Body of pancreas (tissue), 4 donors: ENCODE measurements around the gene MOGAT2. TPM values are rescaled to one million over a fixed set of nuclear protein-coding genes. Genes with fewer than 3 reads are reported as not detected.

Source experiments
- ATAC-seq: fragments of 150-250 bp; one replicate; pipeline ENCODE4 v1.9.1; 2016
- DNase-seq, 4 donors: peaks; one replicate each; pipeline ENCODE4 v3.0.0-alpha.2; 2019
- H3K27ac ChIP-seq, 4 donors: fragments of 200-600 bp; sonication (generic); 1 replicate in 3 of 4; 2 replicates in 1 of 4; pipeline versions ENCODE4 v1.5.1 to v1.6.1; 2016 to 2019; ENCODE audit warnings: mild to moderate bottlenecking in 1 of 4, mixed read lengths in 1 of 4, moderate library complexity in 1 of 4
- H3K27me3 ChIP-seq, 2 donors: fragments of 200-600 bp; sonication (generic); one replicate each; pipeline ENCODE4 v1.6.0; 2016; ENCODE audit warnings: mild to moderate bottlenecking in 1 of 2
- H3K36me3 ChIP-seq, 2 donors: fragments of 200-600 bp; sonication (generic); replicated peaks in 1 of 2; 2 replicates each; pipeline ENCODE4 v1.5.1; 2016; ENCODE audit warnings: low read depth in 2 of 2; ENCODE audit not compliant: insufficient read depth in 1 of 2
- H3K4me1 ChIP-seq: fragments of 200-600 bp; sonication (generic); one replicate; pipeline ENCODE4 v1.6.0; 2016
- H3K4me3 ChIP-seq, 2 donors: fragments of 200-600 bp; sonication (generic); 1 replicate in 1 of 2; 2 replicates in 1 of 2; pipeline ENCODE4 v1.5.1; 2016 to 2019
- H3K9me3 ChIP-seq, 3 donors: fragments of 200-600 bp; sonication (generic); 1 replicate in 2 of 3; 2 replicates in 1 of 3; pipeline ENCODE4 v1.5.1; 2016
- CTCF ChIP-seq, 7 experiments: fragments of 450-650 bp in 4 of 7; fragments of 200-600 bp in 3 of 7; sonication (generic) in 3 of 7; IDR thresholded peaks; one replicate each; pipeline ENCODE4 v1.5.1; 2016 to 2019; ENCODE audit warnings: antibody characterized with exemption in 7 of 7
- POLR2A ChIP-seq, 3 donors: fragments of 450-650 bp; IDR thresholded peaks; one replicate each; pipeline ENCODE4 v1.6.1; 2016; ENCODE audit warnings: antibody characterized with exemption in 3 of 3, mild to moderate bottlenecking in 2 of 3
- WGBS, 2 donors: methylation state at CpG; one replicate each; pipeline ENCODE4 v1.1.5; 2017; 5-methylcytosine and 5-hydroxymethylcytosine counted together
- intact Hi-C: fragments of 100-400 bp; cut with DNase I; formaldehyde crosslinking; loops from one replicate; pipeline ENCODE4 v1.15.1; 2023
- small RNA-seq: library from RNA; depleted of rRNA; stranded (forward); fragments of <200 nt; gene quantifications from one replicate; pipeline ENCODE3, GENCODE V24; 2016
- total RNA-seq, 2 donors: library from RNA; depleted of rRNA; stranded (reverse); fragments of >200 nt; gene quantifications; one replicate each; pipeline ENCODE4 v1.1.0, GENCODE V29; 2016

MOGAT2 gene
- total RNA-seq, 2 donors from 2014 or later = not detected

- ATAC-seq = no peak
Observed at GRCh38 chr11:75781296-75781695, 63.7 kb downstream of the MOGAT2 start.

GRCh38 chr11:75781831-75782230, 64.2 kb downstream of the MOGAT2 start:
- ATAC-seq = no peak
- no peaks in the 10 kb centered on the region for H3K27me3 ChIP-seq
- DNase-seq = no peak
- H3K4me3 ChIP-seq = no peak overlapping the region
- H3K27ac ChIP-seq = no peak overlapping the region
- WGBS, 2 donors = 93 to 96% methylated on average over 8 to 9 of the region's 9 CpGs
- H3K9me3 ChIP-seq = no peaks in the 10 kb centered on the region
- H3K4me1 ChIP-seq = peaks cover 25% of the 10 kb centered on the region
- intact Hi-C loops = no loop called here
- TF ChIP-seq CTCF (IDR thresholded peaks at IDR 0.05) (no peak), POLR2A (IDR thresholded peaks at IDR 0.05) (no peak)
- H3K36me3 ChIP-seq = no peaks in the 10 kb centered on the region

More at GRCh38 chr11:75781296-75781695, 63.7 kb downstream of the MOGAT2 start:
- 89 to 92% methylated on average over 6 to 7 of the region's 7 CpGs for WGBS, 2 donors
- intact Hi-C loops = no loop called here
- Histone ChIP-seq H3K4me1 (peaks cover 22% of the 10 kb centered on the region), H3K4me3 (no peak overlapping the region), H3K27ac (no peak overlapping the region), H3K36me3 (no peaks in the 10 kb centered on the region), H3K27me3 (no peaks in the 10 kb centered on the region), H3K9me3 (no peaks in the 10 kb centered on the region)
- TF ChIP-seq POLR2A (IDR thresholded peaks at IDR 0.05) = no peak
- TF ChIP-seq CTCF (IDR thresholded peaks at IDR 0.05) = no peak
- DNase-seq = no peak

Small RNA genes lying within 50 kb of the gene (small RNA-seq; reads per million reads assigned to genes)
- gene RN7SL786P = not detected

Other genes starting within 250 kb of the MOGAT2 start
- gene GDPD5, start 191.9 kb upstream of the MOGAT2 start, total RNA-seq = 10 to 100 TPM; 29.6 to 73.2 TPM
- gene SERPINH1, start 155.6 kb upstream of the MOGAT2 start, total RNA-seq = 100 to 1,000 TPM in 1 of 2 donors, 10 to 100 TPM in 1; 78.3 to 166 TPM
- gene MAP6, start 48.8 kb upstream of the MOGAT2 start, total RNA-seq = 1 to 10 TPM; 2.6 to 3.4 TPM
- 10 to 100 TPM in 1 of 2 donors, 1 to 10 TPM in 1; 9.3 to 38.6 TPM for gene DGAT2, start 50.9 kb downstream of the MOGAT2 start, total RNA-seq
- 10 to 100 TPM; 10.9 to 31.0 TPM for gene UVRAG, start 97.4 kb downstream of the MOGAT2 start, total RNA-seq